GM12878 (cell line): ENCODE data around the gene IFNA2. TPM values are rescaled to one million over a fixed set of nuclear protein-coding genes. Genes with fewer than 3 reads are reported as not detected.

Experiments
- BACH1 ChIP-seq: fragments of 450-650 bp; IDR thresholded peaks from 2 replicates; pipeline ENCODE4 v1.6.1; 2017; ENCODE audit warnings: mild to moderate bottlenecking, borderline replicate concordance
- CHD4 ChIP-seq: fragments of 200-600 bp; sonication (generic); IDR thresholded peaks from 2 replicates; pipeline ENCODE4 v1.6.1; 2016; ENCODE audit warnings: mild to moderate bottlenecking
- HDGF ChIP-seq: fragments of 450-650 bp; IDR thresholded peaks from 2 replicates; pipeline ENCODE4 v1.6.1; 2016; ENCODE audit warnings: antibody characterized with exemption
- IKZF1 ChIP-seq: fragments of 450-650 bp; conservative IDR thresholded peaks from 2 replicates; pipeline ENCODE4 v1.6.1; 2017; ENCODE audit warnings: antibody characterized with exemption, mild to moderate bottlenecking
- MXI1 ChIP-seq: fragments of 150-350 bp; IDR thresholded peaks from 2 replicates; pipeline ENCODE4 v1.6.1; 2011; ENCODE audit warnings: low read depth, mild to moderate bottlenecking, inconsistent platforms, low read length, improper control_type of control experiment
- POLR2AphosphoS2 ChIP-seq: IDR thresholded peaks from 2 replicates; pipeline ENCODE4 v1.6.1; 2011; ENCODE audit warnings: low read depth, mild to moderate bottlenecking, low read length, improper control_type of control experiment, moderate library complexity
- SMAD1 ChIP-seq: fragments of 450-650 bp; IDR thresholded peaks from 2 replicates; pipeline ENCODE4 v1.6.1; 2018; ENCODE audit warnings: mild to moderate bottlenecking, low read depth; ENCODE audit not compliant: partially characterized antibody
- SMARCA5 ChIP-seq: fragments of 450-650 bp; IDR thresholded peaks from 2 replicates; pipeline ENCODE4 v1.6.1; 2017; ENCODE audit warnings: mild to moderate bottlenecking
- TCF3 ChIP-seq: IDR thresholded peaks from 2 replicates; pipeline ENCODE4 v1.6.1; 2012; ENCODE audit warnings: low read depth, mild to moderate bottlenecking, low read length, borderline replicate concordance; ENCODE audit not compliant: insufficient read depth
- TCF7 ChIP-seq: IDR thresholded peaks from 2 replicates; pipeline ENCODE4 v1.6.1; 2014; ENCODE audit warnings: antibody characterized with exemption, borderline replicate concordance
- ZNF622 ChIP-seq: fragments of 450-650 bp; IDR thresholded peaks from 2 replicates; pipeline ENCODE4 v1.6.1; 2017; ENCODE audit warnings: mild to moderate bottlenecking, inconsistent platforms
- polyA plus RNA-seq, 11 experiments: library from polyadenylated mRNA; depleted of rRNA in 4 of 11; unstranded in 6 of 11; stranded (reverse) in 5 of 11; fragments of >200 nt; fragmentation: Nextera tagmentation in 4 of 11; fragmentation: Illumina TruSeq in 1 of 11; extraction: Ambion mirVana in 4 of 11; extraction: Trizol in 1 of 11; gene quantifications; 1 replicate in 1 of 11; 2 replicates in 10 of 11; pipeline versions ENCODE4 v1.2.1 to v1.2.3, GENCODE V29; 2011 to 2016; ENCODE audit warnings: inconsistent platforms in 2 of 11, missing spikeins in 2 of 11, low read depth in 1 of 11
- total RNA-seq, 4 experiments: library from RNA; depleted of rRNA in 3 of 4; stranded (reverse); fragments of >200 nt in 3 of 4; fragmentation: Illumina TruSeq in 1 of 4; extraction: Trizol in 1 of 4; gene quantifications; 2 replicates each; pipeline versions ENCODE4 v1.2.1 to v1.2.3, GENCODE V29; 2013 to 2021
- TF ChIP-seq, protein P1 (sequence below): fragments of 150-350 bp; IDR thresholded peaks from 2 replicates; pipeline ENCODE4 v1.6.1; 2014; ENCODE audit warnings: mild to moderate bottlenecking, low read depth, low read length
- TF ChIP-seq, protein P2 (sequence below): IDR thresholded peaks from 2 replicates; pipeline ENCODE4 v1.6.1; 2012; ENCODE audit warnings: low read length, inconsistent platforms
- TF ChIP-seq, protein P3 (sequence below): IDR thresholded peaks from 2 replicates; pipeline ENCODE4 v1.6.1; 2011; ENCODE audit warnings: low read depth, low read length, improper control_type of control experiment, borderline replicate concordance
- TF ChIP-seq, protein P4 (sequence below): fragments of 150-350 bp; IDR thresholded peaks from 2 replicates; pipeline ENCODE4 v1.6.1; 2016; ENCODE audit warnings: low read depth, low read length
- TF ChIP-seq, protein P5 (sequence below): fragments of 450-650 bp; IDR thresholded peaks from 2 replicates; pipeline ENCODE4 v1.6.1; 2017; ENCODE audit warnings: mild to moderate bottlenecking, low read depth, inconsistent platforms; ENCODE audit not compliant: poor library complexity, severe bottlenecking

IFNA2 gene
- total and polyA plus RNA-seq, 10 of the 15 experiments (the other 5 are each of a cell fraction or from before 2014, with no cell fraction given) = 0.26 to 2.8 (median 0.66) TPM; not detected in 2

DNA sequence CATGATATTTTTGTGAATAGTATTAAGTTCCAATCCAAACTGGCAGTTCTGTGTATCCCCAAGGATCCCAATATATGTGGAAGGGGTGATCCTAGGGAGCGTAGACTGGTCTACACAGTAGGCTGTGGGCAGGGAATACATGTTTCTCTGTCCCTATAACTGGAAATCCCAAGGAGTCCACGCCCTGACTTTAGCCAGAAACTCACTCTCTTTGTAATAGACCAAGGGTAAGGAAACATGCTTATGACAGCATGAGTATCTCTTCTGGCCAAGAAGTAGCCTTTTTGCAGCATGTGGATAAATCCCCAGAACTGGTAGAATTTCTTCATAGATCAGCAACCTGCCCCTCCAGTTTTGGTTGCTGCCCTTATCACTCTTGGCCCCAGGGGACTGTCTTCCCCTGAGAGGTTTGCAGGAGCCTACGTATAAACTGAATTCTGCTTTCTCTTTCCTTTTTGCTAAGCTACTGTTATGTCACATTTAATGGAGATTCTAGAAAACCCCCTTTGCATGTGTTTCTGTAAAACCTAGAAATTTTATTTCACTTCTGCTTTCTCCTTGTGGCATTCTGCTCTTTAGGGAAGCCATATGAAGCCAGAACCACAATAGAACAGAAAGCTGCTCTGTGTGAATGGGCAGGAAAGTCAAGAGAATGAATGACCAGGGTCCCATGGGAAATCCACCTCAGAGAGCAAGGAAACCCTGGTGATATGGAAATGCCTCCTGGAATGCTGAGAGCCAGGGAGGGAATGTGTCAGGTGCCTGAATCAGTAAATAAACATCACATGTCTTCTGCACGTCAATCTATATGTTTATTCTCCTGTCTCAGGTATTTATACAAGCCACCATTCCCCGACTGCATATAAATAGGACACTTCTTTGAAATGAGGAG, 3.5 kb downstream of the IFNA2 start (continued):
- TF ChIP-seq ZNF622 = no peak
- TF ChIP-seq TCF7 = no peak; the same call in 1 of the 2 replicates
- 0 out of 2 replicates have a peak, but pooled peaks have one; percentile 10 for TF ChIP-seq SMARCA5
- TF ChIP-seq, protein P1, sequence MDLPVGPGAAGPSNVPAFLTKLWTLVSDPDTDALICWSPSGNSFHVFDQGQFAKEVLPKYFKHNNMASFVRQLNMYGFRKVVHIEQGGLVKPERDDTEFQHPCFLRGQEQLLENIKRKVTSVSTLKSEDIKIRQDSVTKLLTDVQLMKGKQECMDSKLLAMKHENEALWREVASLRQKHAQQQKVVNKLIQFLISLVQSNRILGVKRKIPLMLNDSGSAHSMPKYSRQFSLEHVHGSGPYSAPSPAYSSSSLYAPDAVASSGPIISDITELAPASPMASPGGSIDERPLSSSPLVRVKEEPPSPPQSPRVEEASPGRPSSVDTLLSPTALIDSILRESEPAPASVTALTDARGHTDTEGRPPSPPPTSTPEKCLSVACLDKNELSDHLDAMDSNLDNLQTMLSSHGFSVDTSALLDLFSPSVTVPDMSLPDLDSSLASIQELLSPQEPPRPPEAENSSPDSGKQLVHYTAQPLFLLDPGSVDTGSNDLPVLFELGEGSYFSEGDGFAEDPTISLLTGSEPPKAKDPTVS = no peak
- TF ChIP-seq HDGF = no peak
- TF ChIP-seq, protein P2, sequence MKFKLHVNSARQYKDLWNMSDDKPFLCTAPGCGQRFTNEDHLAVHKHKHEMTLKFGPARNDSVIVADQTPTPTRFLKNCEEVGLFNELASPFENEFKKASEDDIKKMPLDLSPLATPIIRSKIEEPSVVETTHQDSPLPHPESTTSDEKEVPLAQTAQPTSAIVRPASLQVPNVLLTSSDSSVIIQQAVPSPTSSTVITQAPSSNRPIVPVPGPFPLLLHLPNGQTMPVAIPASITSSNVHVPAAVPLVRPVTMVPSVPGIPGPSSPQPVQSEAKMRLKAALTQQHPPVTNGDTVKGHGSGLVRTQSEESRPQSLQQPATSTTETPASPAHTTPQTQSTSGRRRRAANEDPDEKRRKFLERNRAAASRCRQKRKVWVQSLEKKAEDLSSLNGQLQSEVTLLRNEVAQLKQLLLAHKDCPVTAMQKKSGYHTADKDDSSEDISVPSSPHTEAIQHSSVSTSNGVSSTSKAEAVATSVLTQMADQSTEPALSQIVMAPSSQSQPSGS = peak; percentile 97
- no peak for TF ChIP-seq TCF3
- TF ChIP-seq BACH1 = peak; percentile 80; the same call in 1 of the 2 replicates
- peak; percentile 98 for TF ChIP-seq IKZF1
- TF ChIP-seq, protein P3, sequence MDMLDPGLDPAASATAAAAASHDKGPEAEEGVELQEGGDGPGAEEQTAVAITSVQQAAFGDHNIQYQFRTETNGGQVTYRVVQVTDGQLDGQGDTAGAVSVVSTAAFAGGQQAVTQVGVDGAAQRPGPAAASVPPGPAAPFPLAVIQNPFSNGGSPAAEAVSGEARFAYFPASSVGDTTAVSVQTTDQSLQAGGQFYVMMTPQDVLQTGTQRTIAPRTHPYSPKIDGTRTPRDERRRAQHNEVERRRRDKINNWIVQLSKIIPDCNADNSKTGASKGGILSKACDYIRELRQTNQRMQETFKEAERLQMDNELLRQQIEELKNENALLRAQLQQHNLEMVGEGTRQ = no peak
- TF ChIP-seq SMAD1 = peak; percentile 78
- TF ChIP-seq, protein P4, sequence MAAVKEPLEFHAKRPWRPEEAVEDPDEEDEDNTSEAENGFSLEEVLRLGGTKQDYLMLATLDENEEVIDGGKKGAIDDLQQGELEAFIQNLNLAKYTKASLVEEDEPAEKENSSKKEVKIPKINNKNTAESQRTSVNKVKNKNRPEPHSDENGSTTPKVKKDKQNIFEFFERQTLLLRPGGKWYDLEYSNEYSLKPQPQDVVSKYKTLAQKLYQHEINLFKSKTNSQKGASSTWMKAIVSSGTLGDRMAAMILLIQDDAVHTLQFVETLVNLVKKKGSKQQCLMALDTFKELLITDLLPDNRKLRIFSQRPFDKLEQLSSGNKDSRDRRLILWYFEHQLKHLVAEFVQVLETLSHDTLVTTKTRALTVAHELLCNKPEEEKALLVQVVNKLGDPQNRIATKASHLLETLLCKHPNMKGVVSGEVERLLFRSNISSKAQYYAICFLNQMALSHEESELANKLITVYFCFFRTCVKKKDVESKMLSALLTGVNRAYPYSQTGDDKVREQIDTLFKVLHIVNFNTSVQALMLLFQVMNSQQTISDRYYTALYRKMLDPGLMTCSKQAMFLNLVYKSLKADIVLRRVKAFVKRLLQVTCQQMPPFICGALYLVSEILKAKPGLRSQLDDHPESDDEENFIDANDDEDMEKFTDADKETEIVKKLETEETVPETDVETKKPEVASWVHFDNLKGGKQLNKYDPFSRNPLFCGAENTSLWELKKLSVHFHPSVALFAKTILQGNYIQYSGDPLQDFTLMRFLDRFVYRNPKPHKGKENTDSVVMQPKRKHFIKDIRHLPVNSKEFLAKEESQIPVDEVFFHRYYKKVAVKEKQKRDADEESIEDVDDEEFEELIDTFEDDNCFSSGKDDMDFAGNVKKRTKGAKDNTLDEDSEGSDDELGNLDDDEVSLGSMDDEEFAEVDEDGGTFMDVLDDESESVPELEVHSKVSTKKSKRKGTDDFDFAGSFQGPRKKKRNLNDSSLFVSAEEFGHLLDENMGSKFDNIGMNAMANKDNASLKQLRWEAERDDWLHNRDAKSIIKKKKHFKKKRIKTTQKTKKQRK = no peak
- no peak for TF ChIP-seq POLR2AphosphoS2
- no peak for TF ChIP-seq CHD4
- TF ChIP-seq MXI1 = peak; percentile 93
- TF ChIP-seq, protein P5, sequence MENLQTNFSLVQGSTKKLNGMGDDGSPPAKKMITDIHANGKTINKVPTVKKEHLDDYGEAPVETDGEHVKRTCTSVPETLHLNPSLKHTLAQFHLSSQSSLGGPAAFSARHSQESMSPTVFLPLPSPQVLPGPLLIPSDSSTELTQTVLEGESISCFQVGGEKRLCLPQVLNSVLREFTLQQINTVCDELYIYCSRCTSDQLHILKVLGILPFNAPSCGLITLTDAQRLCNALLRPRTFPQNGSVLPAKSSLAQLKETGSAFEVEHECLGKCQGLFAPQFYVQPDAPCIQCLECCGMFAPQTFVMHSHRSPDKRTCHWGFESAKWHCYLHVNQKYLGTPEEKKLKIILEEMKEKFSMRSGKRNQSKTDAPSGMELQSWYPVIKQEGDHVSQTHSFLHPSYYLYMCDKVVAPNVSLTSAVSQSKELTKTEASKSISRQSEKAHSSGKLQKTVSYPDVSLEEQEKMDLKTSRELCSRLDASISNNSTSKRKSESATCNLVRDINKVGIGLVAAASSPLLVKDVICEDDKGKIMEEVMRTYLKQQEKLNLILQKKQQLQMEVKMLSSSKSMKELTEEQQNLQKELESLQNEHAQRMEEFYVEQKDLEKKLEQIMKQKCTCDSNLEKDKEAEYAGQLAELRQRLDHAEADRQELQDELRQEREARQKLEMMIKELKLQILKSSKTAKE = peak; percentile 92
